ENCODE data around the gene TPPP3.

- TF ChIP-seq STAT5A (IDR thresholded peaks at IDR 0.05; ENCODE audit: borderline replicate concordance, low read length): no peak
- no peak for TF ChIP-seq ILF3 (IDR thresholded peaks at IDR 0.05; ENCODE audit: borderline replicate concordance)
- TF ChIP-seq, protein P1, sequence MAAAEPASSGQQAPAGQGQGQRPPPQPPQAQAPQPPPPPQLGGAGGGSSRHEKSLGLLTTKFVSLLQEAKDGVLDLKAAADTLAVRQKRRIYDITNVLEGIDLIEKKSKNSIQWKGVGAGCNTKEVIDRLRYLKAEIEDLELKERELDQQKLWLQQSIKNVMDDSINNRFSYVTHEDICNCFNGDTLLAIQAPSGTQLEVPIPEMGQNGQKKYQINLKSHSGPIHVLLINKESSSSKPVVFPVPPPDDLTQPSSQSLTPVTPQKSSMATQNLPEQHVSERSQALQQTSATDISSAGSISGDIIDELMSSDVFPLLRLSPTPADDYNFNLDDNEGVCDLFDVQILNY (CRISPR knock-in tag; IDR thresholded peaks at IDR 0.05): no peak
These were observed 29.7 kb upstream of the TPPP3 start for GRCh38 chr16:67423015-67423414.

Data from K562 (cell line).